ENCODE data around the gene PARD3B. TPM values are rescaled to one million over a fixed set of nuclear protein-coding genes. Genes with fewer than 3 reads are reported as not detected.

The PARD3B gene
- total and polyA plus RNA-seq, 10 of the 15 experiments (the other 5 are each of a cell fraction or from before 2014, with no cell fraction given): 0.01 to 0.54 (median 0.07) TPM; not detected in 7

DNA sequence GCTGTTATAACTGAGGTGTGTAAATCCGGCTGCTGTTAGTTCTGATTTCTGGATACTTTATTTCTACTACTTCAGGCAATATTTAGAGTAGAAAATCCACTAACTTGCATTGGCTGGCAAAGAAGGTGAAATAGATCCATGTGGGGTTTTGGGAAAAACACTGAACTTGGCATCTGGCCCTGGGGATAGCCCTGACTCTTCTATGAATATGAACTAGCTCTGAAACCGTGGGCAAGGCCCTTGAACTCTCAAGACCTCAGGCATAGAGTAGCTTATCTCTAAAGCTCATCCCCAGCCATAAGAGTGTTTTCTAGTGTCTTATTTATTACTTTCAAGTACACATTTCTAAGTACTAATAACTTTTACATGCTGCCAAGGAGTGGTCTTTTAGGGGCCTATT, 25.8 kb downstream of the PARD3B start (continued):
- TF ChIP-seq REST (IDR thresholded peaks at IDR 0.05; ENCODE audit: low read depth, low read length) (no peak), ZNF274 (IDR thresholded peaks at IDR 0.05; ENCODE audit: insufficient read depth, insufficient read length) (no peak), CEBPB (IDR thresholded peaks at IDR 0.05; ENCODE audit: borderline replicate concordance in 1 of 2, low read depth in 2 of 2, low read length in 2 of 2) (no peak)

- H3K27me3 ChIP-seq (replicated peaks in 1 of 2; ENCODE audit: control insufficient read depth in 2 of 2, insufficient read depth in 2 of 2, low read length in 1 of 2): no peaks in the 10 kb centered on the region
- WGBS (ENCODE audit: insufficient coverage, insufficient replicate concordance, low lambda C conversion rate, missing lambda C conversion rate): 5% methylated on average over 2 of the region's 2 CpGs
- CTCF ChIA-PET: no interaction called here
- H3K4me1 ChIP-seq (ENCODE audit: control insufficient read depth, insufficient read depth, low read length): no peaks in the 10 kb centered on the region
- intact Hi-C loops (cut with micrococcal nuclease; ENCODE audit: unreplicated experiment) (no loop called here), in situ Hi-C loops (cut with MboI) (no loop called here)
- FAIRE-seq (no peak), DNase-seq (ENCODE audit: low read depth, low spot score) (no peak), ATAC-seq (no peak)
- RAD21 ChIA-PET (ENCODE audit: unreplicated experiment): no interaction called here
- H2AFZ ChIP-seq (ENCODE audit: control insufficient read depth, low read depth, low read length): no peak overlapping the region
- no peak overlapping the region for H3K27ac ChIP-seq (ENCODE audit: control insufficient read depth, insufficient read depth)
- TF ChIP-seq MXI1 (IDR thresholded peaks at IDR 0.05; ENCODE audit: low read depth, low read length) (no peak), GABPA (IDR thresholded peaks at IDR 0.05; ENCODE audit: low read depth) (no peak), ESRRA (IDR thresholded peaks at IDR 0.05; ENCODE audit: low read length) (no peak), ZNF24 (IDR thresholded peaks at IDR 0.05) (no peak), ZNF207 (IDR thresholded peaks at IDR 0.05; ENCODE audit: borderline replicate concordance) (no peak), NBN (IDR thresholded peaks at IDR 0.05) (no peak), STAT3 (IDR thresholded peaks at IDR 0.05; ENCODE audit: low read depth, low read length) (no peak), EGR1 (IDR thresholded peaks at IDR 0.05; ENCODE audit: borderline replicate concordance in 1 of 2, low read depth in 2 of 2, low read length in 2 of 2) (no peak), RAD51 (IDR thresholded peaks at IDR 0.05) (no peak), CBX5 (IDR thresholded peaks at IDR 0.05; ENCODE audit: low read depth) (no peak), PML (IDR thresholded peaks at IDR 0.05; ENCODE audit: low read length) (no peak), TBL1XR1 (IDR thresholded peaks at IDR 0.05; ENCODE audit: low read depth, low read length) (no peak)
- TF ChIP-seq, protein P1, sequence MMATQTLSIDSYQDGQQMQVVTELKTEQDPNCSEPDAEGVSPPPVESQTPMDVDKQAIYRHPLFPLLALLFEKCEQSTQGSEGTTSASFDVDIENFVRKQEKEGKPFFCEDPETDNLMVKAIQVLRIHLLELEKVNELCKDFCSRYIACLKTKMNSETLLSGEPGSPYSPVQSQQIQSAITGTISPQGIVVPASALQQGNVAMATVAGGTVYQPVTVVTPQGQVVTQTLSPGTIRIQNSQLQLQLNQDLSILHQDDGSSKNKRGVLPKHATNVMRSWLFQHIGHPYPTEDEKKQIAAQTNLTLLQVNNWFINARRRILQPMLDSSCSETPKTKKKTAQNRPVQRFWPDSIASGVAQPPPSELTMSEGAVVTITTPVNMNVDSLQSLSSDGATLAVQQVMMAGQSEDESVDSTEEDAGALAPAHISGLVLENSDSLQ (IDR thresholded peaks at IDR 0.05): no peak
- SMC1A ChIA-PET (ENCODE audit: uncharacterized antibody, unreplicated experiment): interaction anchor here (1.2 to 1.8 kb wide), 2 partner anchors 25 to 38 kb away, joined by 3 to 4 read pairs; no protein-coding TSS in a partner anchor
- no TSS peak for BruUV-seq (replicated peaks)
- H3K79me2 ChIP-seq (ENCODE audit: control insufficient read depth, insufficient read depth, low read length): no peaks in the 10 kb centered on the region
- no peak overlapping the region for H3K4me3 ChIP-seq
- H3K9ac ChIP-seq (ENCODE audit: control insufficient read depth, insufficient read depth, low read length): no peak overlapping the region
- H4K20me1 ChIP-seq (ENCODE audit: control insufficient read depth, insufficient read depth): no peaks in the 10 kb centered on the region
- POLR2A ChIA-PET: no interaction called here
- no peaks in the 10 kb centered on the region for H3K9me3 ChIP-seq (replicated peaks; ENCODE audit: control insufficient read depth, insufficient read depth, low read length)
- H3K36me3 ChIP-seq (ENCODE audit: control insufficient read depth in 2 of 2, insufficient read depth in 2 of 2, low read length in 1 of 2): no peaks in the 10 kb centered on the region
- H3K4me2 ChIP-seq (ENCODE audit: control insufficient read depth, insufficient read depth): no peak overlapping the region
These were observed 26.6 kb downstream of the PARD3B start for GRCh38 chr2:204571911-204572310.
